Gastrocnemius medialis (tissue), 4 donors: ENCODE data around the gene C9orf85. TPM values are rescaled to one million over a fixed set of nuclear protein-coding genes. Genes with fewer than 3 reads are reported as not detected.

Experiments
- ATAC-seq, 2 donors: fragments of 150-250 bp; one replicate each; pipeline ENCODE4 v1.9.1; 2016
- DNase-seq, 2 donors: peaks; one replicate each; pipeline ENCODE4 v3.0.0-alpha.2; 2019
- H3K27ac ChIP-seq, 4 donors: fragments of 200-600 bp; sonication (generic); 1 replicate in 1 of 4; 2 replicates in 3 of 4; pipeline ENCODE4 v1.5.1; 2016 to 2018; ENCODE audit warnings: mild to moderate bottlenecking in 2 of 4, moderate library complexity in 1 of 4
- H3K27me3 ChIP-seq, 3 donors: fragments of 200-600 bp; sonication (generic) in 2 of 3; 1 replicate in 1 of 3; 2 replicates in 2 of 3; pipeline versions ENCODE4 v1.5.1 to v1.6.0; 2016 to 2019; ENCODE audit warnings: mild to moderate bottlenecking in 1 of 3, moderate library complexity in 1 of 3
- H3K36me3 ChIP-seq, 2 donors: fragments of 200-600 bp; sonication (generic) in 1 of 2; one replicate each; pipeline ENCODE4 v1.5.1; 2017 to 2018
- H3K4me1 ChIP-seq, 2 donors: fragments of 200-600 bp; sonication (generic) in 1 of 2; one replicate each; pipeline ENCODE4 v1.5.1; 2016 to 2017; ENCODE audit warnings: mild to moderate bottlenecking in 2 of 2
- H3K4me3 ChIP-seq, 4 donors: fragments of 200-600 bp; sonication (generic) in 3 of 4; 1 replicate in 1 of 4; 2 replicates in 3 of 4; pipeline ENCODE4 v1.5.1; 2016 to 2019; ENCODE audit warnings: mild to moderate bottlenecking in 2 of 4
- H3K9me3 ChIP-seq, 3 donors: fragments of 200-600 bp; sonication (generic) in 2 of 3; 1 replicate in 1 of 3; 2 replicates in 2 of 3; pipeline ENCODE4 v1.5.1; 2016 to 2019
- CTCF ChIP-seq, 5 experiments: fragments of 450-650 bp in 3 of 5; fragments of 200-600 bp in 2 of 5; sonication (generic) in 2 of 5; IDR thresholded peaks in 4 of 5; conservative IDR thresholded peaks in 1 of 5; 1 replicate in 4 of 5; 2 replicates in 1 of 5; pipeline ENCODE4 v1.5.1; 2016 to 2019; ENCODE audit warnings: antibody characterized with exemption in 5 of 5, mild to moderate bottlenecking in 3 of 5, moderate library complexity in 3 of 5
- POLR2A ChIP-seq, 2 donors: fragments of 450-650 bp; IDR thresholded peaks; one replicate each; pipeline ENCODE4 v1.6.1; 2017; ENCODE audit warnings: antibody characterized with exemption in 2 of 2, mild to moderate bottlenecking in 2 of 2, moderate library complexity in 2 of 2
- in situ Hi-C, 4 donors: fragments of 200-750 bp; cut with MboI; loops; one replicate each; pipeline versions ENCODE4 v1.15.0 to v1.8.0; 2017; ENCODE audit warnings: low sequenced_read_pairs in 4 of 4
- intact Hi-C: fragments of 100-400 bp; cut with DNase I; formaldehyde crosslinking; loops from one replicate; pipeline ENCODE4 v1.15.1; 2023; ENCODE audit warnings: low total_unique reads
- total RNA-seq, 4 donors: library from RNA; depleted of rRNA; stranded (reverse); fragments of >200 nt; gene quantifications; one replicate each; pipeline versions ENCODE4 v1.1.0 to v1.2.3, GENCODE V29; 2016

C9orf85 gene
- total RNA-seq, 4 donors from 2014 or later, result 1.7 to 9.6 (median 6.3) TPM

- in situ Hi-C loops (no loop called here), intact Hi-C loops (no loop called here)
- Histone ChIP-seq H3K27ac (no peak overlapping the region), H3K4me1 (peaks cover 0 to 14% of the 10 kb centered on the region in 2 donors), H3K27me3 (no peaks in the 10 kb centered on the region), H3K9me3 (no peaks in the 10 kb centered on the region), H3K36me3 (no peaks in the 10 kb centered on the region), H3K4me3 (no peak overlapping the region)
- ATAC-seq (no peak), DNase-seq (no peak)
- TF ChIP-seq POLR2A (IDR thresholded peaks at IDR 0.05), result no peak
- TF ChIP-seq CTCF (IDR thresholded peaks at IDR 0.05 in 4 of 5, conservative IDR thresholded peaks at IDR 0.05 in 1 of 5), result no peak
Measured at GRCh38 chr9:71929791-71930440, 18.5 kb downstream of the C9orf85 start.

GRCh38 chr9:71931166-71931565 lies 19.7 kb downstream of the C9orf85 start:
- TF ChIP-seq POLR2A (IDR thresholded peaks at IDR 0.05) (no peak), CTCF (IDR thresholded peaks at IDR 0.05 in 4 of 5, conservative IDR thresholded peaks at IDR 0.05 in 1 of 5) (no peak)
- H3K9me3 ChIP-seq, result no peaks in the 10 kb centered on the region
- H3K27ac ChIP-seq, result no peak overlapping the region
- ATAC-seq (no peak), DNase-seq (no peak)
- peaks cover 0 to 17% of the 10 kb centered on the region in 2 donors for H3K4me1 ChIP-seq
- in situ Hi-C loops, result no loop called here
- H3K27me3 ChIP-seq, result no peaks in the 10 kb centered on the region
- no peaks in the 10 kb centered on the region for H3K36me3 ChIP-seq
- intact Hi-C loops, result no loop called here
- H3K4me3 ChIP-seq, result no peak overlapping the region

GRCh38 chr9:71936066-71936465 lies 24.6 kb downstream of the C9orf85 start:
- Histone ChIP-seq H3K9me3 (no peaks in the 10 kb centered on the region), H3K4me3 (no peak overlapping the region), H3K4me1 (peaks cover 0 to 23% of the 10 kb centered on the region in 2 donors), H3K27ac (no peak overlapping the region), H3K27me3 (no peaks in the 10 kb centered on the region), H3K36me3 (no peaks in the 10 kb centered on the region)
- no peak for ATAC-seq
- intact Hi-C loops (no loop called here), in situ Hi-C loops (no loop called here)
- TF ChIP-seq POLR2A (IDR thresholded peaks at IDR 0.05) (no peak), CTCF (IDR thresholded peaks at IDR 0.05 in 4 of 5, conservative IDR thresholded peaks at IDR 0.05 in 1 of 5) (no peak)
- DNase-seq, result no peak

GRCh38 chr9:71937070-71937625 lies 25.7 kb downstream of the C9orf85 start:
- Histone ChIP-seq H3K9me3 (no peaks in the 10 kb centered on the region), H3K27ac (no peak overlapping the region), H3K27me3 (no peaks in the 10 kb centered on the region), H3K36me3 (no peaks in the 10 kb centered on the region), H3K4me1 (peaks cover 7 to 33% of the 10 kb centered on the region in 2 donors), H3K4me3 (no peak overlapping the region)
- intact Hi-C loops (no loop called here), in situ Hi-C loops (no loop called here)
- ATAC-seq (no peak), DNase-seq (no peak)
- no peak for TF ChIP-seq CTCF (IDR thresholded peaks at IDR 0.05 in 4 of 5, conservative IDR thresholded peaks at IDR 0.05 in 1 of 5)
- TF ChIP-seq POLR2A (IDR thresholded peaks at IDR 0.05), result no peak
